ENCODE measurements around the gene ZSWIM6. TPM values are rescaled to one million over a fixed set of nuclear protein-coding genes. Genes with fewer than 3 reads are reported as not detected.

The ZSWIM6 gene
- total RNA-seq, 1 donor from 2014 or later, result 20.3 TPM

GRCh38 chr5:61327760-61328753 is 4.0 kb upstream of the ZSWIM6 start:
- Mint-ChIP-seq H3K36me3 (ENCODE audit: low read depth) (no peaks in the 10 kb centered on the region), H3K27ac (ENCODE audit: unreplicated experiment) (peak overlapping the region; percentile 83), H3K4me1 (ENCODE audit: low read depth) (peaks cover 48% of the 10 kb centered on the region), H3K4me3 (ENCODE audit: unreplicated experiment) (no peak overlapping the region), H3K27me3 (ENCODE audit: low read depth) (no peaks in the 10 kb centered on the region), H3K9me3 (ENCODE audit: low read depth) (no peaks in the 10 kb centered on the region)
- DNase-seq (ENCODE audit: low spot score), result no peak
- peak; percentile 47 for TF ChIP-seq CTCF (IDR thresholded peaks at IDR 0.05)

- H3K27me3 Mint-ChIP-seq (ENCODE audit: low read depth), result no peaks in the 10 kb centered on the region
- H3K4me3 Mint-ChIP-seq (ENCODE audit: unreplicated experiment), result peak overlapping the region; percentile 83
Measured at GRCh38 chr5:61328791-61329549, 3.1 kb upstream of the ZSWIM6 start.

GRCh38 chr5:61329550-61330128 is 2.4 kb upstream of the ZSWIM6 start:
- Mint-ChIP-seq H3K4me1 (ENCODE audit: low read depth) (peaks cover 46% of the 10 kb centered on the region), H3K36me3 (ENCODE audit: low read depth) (no peaks in the 10 kb centered on the region), H3K27me3 (ENCODE audit: low read depth) (no peaks in the 10 kb centered on the region), H3K27ac (ENCODE audit: unreplicated experiment) (peak overlapping the region; percentile 89), H3K4me3 (ENCODE audit: unreplicated experiment) (peak overlapping the region; percentile 83), H3K9me3 (ENCODE audit: low read depth) (no peaks in the 10 kb centered on the region)
- no peak for TF ChIP-seq CTCF (IDR thresholded peaks at IDR 0.05)
- no peak for DNase-seq (ENCODE audit: low spot score)

More at GRCh38 chr5:61328791-61329549, 3.1 kb upstream of the ZSWIM6 start:
- H3K9me3 Mint-ChIP-seq (ENCODE audit: low read depth), result no peaks in the 10 kb centered on the region
- no peaks in the 10 kb centered on the region for H3K36me3 Mint-ChIP-seq (ENCODE audit: low read depth)
- TF ChIP-seq CTCF (IDR thresholded peaks at IDR 0.05), result no peak
- H3K4me1 Mint-ChIP-seq (ENCODE audit: low read depth), result peaks cover 40% of the 10 kb centered on the region
- H3K27ac Mint-ChIP-seq (ENCODE audit: unreplicated experiment), result peak overlapping the region; percentile 83
- DNase-seq (ENCODE audit: low spot score), result no peak

GRCh38 chr5:61330341-61330844 is 1.7 kb upstream of the ZSWIM6 start:
- no peak for TF ChIP-seq CTCF (IDR thresholded peaks at IDR 0.05)
- Mint-ChIP-seq H3K27ac (ENCODE audit: unreplicated experiment) (peak overlapping the region; percentile 89), H3K4me3 (ENCODE audit: unreplicated experiment) (peak overlapping the region; percentile 83), H3K36me3 (ENCODE audit: low read depth) (no peaks in the 10 kb centered on the region), H3K27me3 (ENCODE audit: low read depth) (no peaks in the 10 kb centered on the region), H3K9me3 (ENCODE audit: low read depth) (no peaks in the 10 kb centered on the region), H3K4me1 (ENCODE audit: low read depth) (peaks cover 54% of the 10 kb centered on the region)
- DNase-seq (ENCODE audit: low spot score), result no peak

All from chondrocyte (in vitro differentiated cells).